Measurements from ENCODE around the gene TULP4. TPM values are rescaled to one million over a fixed set of nuclear protein-coding genes. Genes with fewer than 3 reads are reported as not detected.

The TULP4 gene
- total and polyA plus RNA-seq, 2 donors (not counting 1 experiment from before 2014, with no cell fraction given) = 12.0 to 90.0 TPM

GRCh38 chr6:158500016-158500735, 187.9 kb downstream of the TULP4 start:
- intact Hi-C loops (cut with micrococcal nuclease) = no loop called here
- Histone ChIP-seq H3K9ac (ENCODE audit: low read length) (no peak overlapping the region), H3K4me1 (ENCODE audit: control insufficient read depth in 2 of 2, insufficient read depth in 2 of 2, low read length in 2 of 2) (no peaks in the 10 kb centered on the region), H3K4me2 (replicated peaks; ENCODE audit: low read depth, low read length, poor library complexity, severe bottlenecking) (no peak overlapping the region), H3K27me3 (replicated peaks in 1 of 4; ENCODE audit: control extremely low read depth in 1 of 4, control insufficient read depth in 3 of 4, insufficient read depth in 4 of 4, low read length in 3 of 4) (no peaks in the 10 kb centered on the region), H2AFZ (ENCODE audit: insufficient read depth, low read depth, low read length, poor library complexity, severe bottlenecking) (no peak overlapping the region), H3K9me3 (ENCODE audit: control extremely low read depth in 1 of 3, control insufficient read depth in 2 of 3, insufficient read depth in 1 of 3, low read length in 2 of 3) (peaks cover 0 to 9% (median 0%) of the 10 kb centered on the region in 3 donors), H3K4me3 (ENCODE audit: control extremely low read depth in 1 of 5, extremely low read depth in 1 of 5, insufficient read depth in 1 of 5, low read depth in 2 of 5, low read length in 4 of 5) (no peak overlapping the region), H3K36me3 (replicated peaks in 1 of 2; ENCODE audit: control extremely low read depth in 1 of 2, control insufficient read depth in 1 of 2, extremely low read depth in 1 of 2, insufficient read depth in 2 of 2, low read length in 1 of 2) (peaks cover 0 to 56% of the 10 kb centered on the region in 2 experiments), H4K20me1 (ENCODE audit: control insufficient read depth, insufficient read depth, low read length, poor library complexity, severe bottlenecking) (no peaks in the 10 kb centered on the region), H3K79me2 (ENCODE audit: control insufficient read depth, insufficient read depth, low read length) (no peaks in the 10 kb centered on the region), H3K27ac (ENCODE audit: low read length in 2 of 2) (no peak overlapping the region)
- Mint-ChIP-seq H3K4me3 (no peak overlapping the region), H3K27ac (no peak overlapping the region), H3K9me3 (ENCODE audit: insufficient read depth) (no peaks in the 10 kb centered on the region), H3K4me1 (peaks cover 6% of the 10 kb centered on the region), H3K27me3 (no peaks in the 10 kb centered on the region)
- ATAC-seq (ENCODE audit: low read depth) (no peak), DNase-seq (no peak)
- ChIA-PET POLR2A (interaction anchor here (0.5 kb wide), 1 partner anchor 413 kb away, joined by 6 read pairs; no protein-coding TSS in a partner anchor), CTCF (no interaction called here)
- WGBS (ENCODE audit: insufficient coverage) = 94% methylated on average over 3 of the region's 8 CpGs
- TF ChIP-seq EZH2 (IDR thresholded peaks at IDR 0.05; ENCODE audit: borderline replicate concordance, insufficient read depth, low read depth, low read length, poor library complexity, severe bottlenecking) (no peak), CTCF (IDR thresholded peaks at IDR 0.05) (no peak)
